Muscle layer of colon (tissue), 2 donors: ENCODE measurements around the gene CIB2.
A peak's percentile ranks its signal among the peaks of the same experiment; 100 is the strongest.

Source experiments
- H3K27ac ChIP-seq: one replicate; pipeline ENCODE4 v1.7.0; 2013; ENCODE audit warnings: low read depth, mild to moderate bottlenecking, low read length, moderate library complexity
- H3K27me3 ChIP-seq, 2 donors: one replicate each; pipeline ENCODE4 v1.7.0; 2013; ENCODE audit warnings: low read length in 2 of 2, mild to moderate bottlenecking in 2 of 2; ENCODE audit not compliant: insufficient read depth in 2 of 2, control insufficient read depth in 1 of 2
- H3K36me3 ChIP-seq: one replicate; pipeline ENCODE4 v1.7.0; 2013; ENCODE audit warnings: mild to moderate bottlenecking, low read length; ENCODE audit not compliant: insufficient read depth
- H3K4me1 ChIP-seq: one replicate; pipeline ENCODE4 v1.7.0; 2013; ENCODE audit warnings: mild to moderate bottlenecking, low read length; ENCODE audit not compliant: insufficient read depth
- H3K4me3 ChIP-seq, 2 donors: one replicate each; pipeline ENCODE4 v1.7.0; 2013; ENCODE audit warnings: low read length in 2 of 2, low read depth in 1 of 2, mild to moderate bottlenecking in 1 of 2, moderate library complexity in 1 of 2
- H3K9ac ChIP-seq: one replicate; pipeline ENCODE4 v1.7.0; 2013; ENCODE audit warnings: low read length
- H3K9me3 ChIP-seq: one replicate; pipeline ENCODE4 v1.7.0; 2013; ENCODE audit warnings: mild to moderate bottlenecking, low read length
- donor health status: abdominal sarcoma.
- donor health status: Adenocarcinoma of cecum.

The CIB2 gene

GRCh38 chr15:78057803-78058202 lies 73.4 kb downstream of the CIB2 start:
- H3K4me3 ChIP-seq = no peak overlapping the region
- H3K4me1 ChIP-seq = peaks cover 54% of the 10 kb centered on the region
- H3K9ac ChIP-seq = no peak overlapping the region
- peaks cover 13% of the 10 kb centered on the region for H3K36me3 ChIP-seq
- no peaks in the 10 kb centered on the region for H3K27me3 ChIP-seq
- H3K27ac ChIP-seq = no peak overlapping the region
- no peaks in the 10 kb centered on the region for H3K9me3 ChIP-seq

DNA sequence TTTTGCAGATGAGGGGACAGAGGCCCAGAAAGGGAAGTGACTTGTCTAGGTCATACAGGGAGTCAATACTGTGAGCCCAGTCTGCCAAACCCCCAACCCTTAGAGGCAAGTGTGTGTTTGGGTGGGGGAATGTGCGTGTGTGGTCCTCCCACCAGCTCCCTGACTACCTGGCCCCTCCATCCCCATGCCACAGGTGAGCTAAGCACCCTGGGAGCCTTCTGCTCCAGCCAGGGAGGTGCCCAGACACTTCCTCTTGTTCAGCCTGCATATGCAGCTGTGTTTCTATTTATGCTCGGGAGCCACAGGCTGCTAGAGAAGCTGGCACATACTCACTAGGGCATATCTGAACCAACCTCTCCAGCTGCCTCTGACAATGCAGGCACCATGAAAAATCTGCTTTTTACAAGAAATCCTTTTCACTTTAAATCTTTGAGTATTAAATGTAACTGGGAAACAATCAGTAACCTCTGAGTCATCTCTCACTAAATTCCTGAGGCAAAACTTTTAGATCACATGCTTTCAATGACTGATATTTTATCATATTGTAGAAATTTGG lies 74.5 kb downstream of the CIB2 start:
- Histone ChIP-seq H3K4me1 (peaks cover 54% of the 10 kb centered on the region), H3K27ac (peak overlapping the region; percentile 43), H3K9ac (no peak overlapping the region), H3K27me3 (no peaks in the 10 kb centered on the region), H3K36me3 (peaks cover 22% of the 10 kb centered on the region), H3K9me3 (no peaks in the 10 kb centered on the region), H3K4me3 (no peak overlapping the region)

DNA sequence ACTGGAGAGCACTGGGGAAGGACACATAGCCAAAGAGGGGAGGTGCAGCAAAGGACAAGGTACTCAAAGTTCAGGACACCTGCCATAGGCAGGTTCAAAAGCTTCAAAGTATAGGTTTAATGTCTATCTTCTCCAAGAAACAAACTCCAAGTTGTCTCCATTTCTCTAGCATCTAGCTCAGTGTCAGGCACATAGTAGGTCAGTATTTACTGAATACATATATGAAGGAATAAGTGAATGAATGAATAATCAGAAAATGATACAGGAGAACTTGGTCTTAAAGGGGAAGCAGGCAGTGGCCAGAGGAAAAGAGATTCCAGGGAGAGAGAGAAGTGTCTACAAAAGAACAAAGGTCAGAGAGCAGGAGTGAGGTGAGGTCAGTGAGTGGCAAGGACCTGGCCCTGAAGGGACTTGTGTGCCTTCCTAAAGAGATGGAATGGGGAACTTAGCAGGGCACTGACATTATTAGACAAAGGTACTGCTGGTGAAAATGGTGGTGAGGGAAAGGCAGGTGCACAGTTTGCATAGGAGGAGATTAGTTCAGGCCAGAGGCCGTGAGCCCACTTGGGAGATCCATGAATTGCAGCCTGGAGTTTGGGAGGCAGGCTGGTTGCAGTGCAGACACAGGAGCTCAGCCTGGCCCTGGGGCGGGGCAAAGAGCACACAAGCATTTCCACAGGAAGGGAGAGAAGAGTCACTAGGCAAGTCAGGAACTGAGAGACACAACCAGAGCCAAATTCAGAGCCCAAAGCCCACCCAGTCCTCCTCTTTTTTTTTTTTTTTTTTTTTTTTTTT lies 75.1 kb downstream of the CIB2 start:
- Histone ChIP-seq H3K9me3 (no peaks in the 10 kb centered on the region), H3K36me3 (peaks cover 26% of the 10 kb centered on the region), H3K4me1 (peaks cover 60% of the 10 kb centered on the region), H3K9ac (no peak overlapping the region), H3K27ac (no peak overlapping the region), H3K27me3 (no peaks in the 10 kb centered on the region), H3K4me3 (no peak overlapping the region)

DNA sequence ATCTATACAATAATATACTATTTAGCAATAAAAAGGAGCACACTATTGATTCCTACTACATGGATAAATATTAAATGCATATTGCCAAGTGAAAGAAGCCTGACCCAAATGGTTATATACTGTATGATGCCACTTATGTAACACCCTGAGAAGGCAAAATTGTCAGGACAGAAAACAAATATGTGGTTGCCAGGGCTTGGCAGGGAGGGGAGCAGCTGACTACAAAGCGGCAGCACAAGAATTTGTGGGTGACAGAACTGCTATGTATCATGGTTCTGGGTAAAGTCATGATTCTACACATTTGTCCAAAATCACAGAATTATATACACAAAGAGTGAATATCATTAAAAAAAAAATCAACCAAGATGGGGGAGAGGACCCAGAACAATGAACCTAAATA lies 76.3 kb downstream of the CIB2 start:
- Histone ChIP-seq H3K36me3 (peaks cover 26% of the 10 kb centered on the region), H3K9me3 (no peaks in the 10 kb centered on the region), H3K27ac (no peak overlapping the region), H3K9ac (no peak overlapping the region), H3K4me1 (peaks cover 70% of the 10 kb centered on the region), H3K27me3 (no peaks in the 10 kb centered on the region), H3K4me3 (no peak overlapping the region)
